OCI-LY7 (cell line): ENCODE measurements around the gene MTHFSD.

Experiments
- CTCF ChIP-seq: fragments of 200-600 bp; sonication (generic); conservative IDR thresholded peaks from 2 replicates; pipeline ENCODE4 v1.5.1; 2014; ENCODE audit warnings: mild to moderate bottlenecking, antibody characterized with exemption, low read length, moderate library complexity, mixed read lengths
- EZH2phosphoT487 ChIP-seq: fragments of 200-600 bp; sonication (generic); IDR thresholded peaks from 2 replicates; pipeline ENCODE4 v1.6.1; 2018; ENCODE audit warnings: low read depth, borderline replicate concordance, mild to moderate bottlenecking, mixed run types, antibody characterized with exemption, low read length, moderate library complexity, mixed read lengths

GRCh38 chr16:86578061-86578599, 23.1 kb upstream of the MTHFSD start, which contains the start of gene FOXL1:
- TF ChIP-seq CTCF (no peak), EZH2phosphoT487 (no peak)
